OCI-M1 (cell line): Measurements from ENCODE around the gene STUM.
"Not testable (repeated sequence)": the region's sequence is repeated elsewhere in the genome, so short reads cannot be mapped to it uniquely, and the experiment has no call there.

Experiments used
- DNase-seq: peaks from one replicate; lab custom pipeline; 2025; lab: John Stamatoyannopoulos, UW

The STUM gene, protein sequence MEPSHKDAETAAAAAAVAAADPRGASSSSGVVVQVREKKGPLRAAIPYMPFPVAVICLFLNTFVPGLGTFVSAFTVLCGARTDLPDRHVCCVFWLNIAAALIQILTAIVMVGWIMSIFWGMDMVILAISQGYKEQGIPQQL

DNA sequence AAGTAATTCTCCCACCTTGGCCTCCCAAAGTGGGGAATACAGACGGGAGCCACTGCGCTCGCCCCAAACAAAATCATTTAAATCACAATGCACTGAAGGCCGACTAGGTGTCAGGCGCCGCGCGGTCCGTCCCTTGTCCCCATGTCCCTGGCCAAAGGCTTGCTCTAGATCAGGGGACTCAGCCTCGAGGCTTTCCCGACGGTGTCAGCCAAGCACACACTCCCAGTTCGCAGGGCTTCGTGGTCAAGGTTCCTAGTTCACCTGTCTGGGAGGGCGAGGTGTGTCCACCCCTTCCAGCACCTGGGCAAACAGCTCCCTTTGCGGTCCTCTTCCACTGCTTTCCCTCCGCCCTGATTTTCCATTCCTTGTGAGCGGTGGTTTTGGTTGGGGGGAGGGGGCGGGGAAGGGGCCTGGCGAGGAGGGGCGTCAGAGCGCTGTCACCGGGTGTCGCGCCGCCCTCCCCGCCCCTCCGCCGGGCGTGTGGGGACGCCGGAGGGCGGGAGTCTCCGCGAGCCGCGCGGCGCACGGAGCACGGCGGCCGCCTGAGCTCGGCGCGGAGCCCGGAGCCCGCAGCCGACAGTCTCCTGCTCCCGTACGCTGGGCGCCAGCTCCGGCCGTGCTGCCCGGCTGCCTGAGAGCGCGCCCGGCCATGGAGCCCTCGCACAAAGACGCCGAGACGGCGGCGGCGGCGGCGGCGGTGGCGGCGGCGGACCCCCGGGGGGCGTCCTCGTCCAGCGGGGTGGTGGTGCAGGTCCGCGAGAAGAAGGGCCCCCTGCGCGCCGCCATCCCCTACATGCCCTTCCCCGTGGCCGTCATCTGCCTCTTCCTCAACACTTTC lies at the start of gene STUM:
TSS of gene STUM (plus strand) at position 509 of the 838 bp plus-strand sequence. CDS start at position 650, 141 bp downstream.
- no peak for DNase-seq

- not testable (repeated sequence) for DNase-seq
Observed at GRCh38 chr1:226499699-226500098, 48.9 kb upstream of the STUM start.

DNA sequence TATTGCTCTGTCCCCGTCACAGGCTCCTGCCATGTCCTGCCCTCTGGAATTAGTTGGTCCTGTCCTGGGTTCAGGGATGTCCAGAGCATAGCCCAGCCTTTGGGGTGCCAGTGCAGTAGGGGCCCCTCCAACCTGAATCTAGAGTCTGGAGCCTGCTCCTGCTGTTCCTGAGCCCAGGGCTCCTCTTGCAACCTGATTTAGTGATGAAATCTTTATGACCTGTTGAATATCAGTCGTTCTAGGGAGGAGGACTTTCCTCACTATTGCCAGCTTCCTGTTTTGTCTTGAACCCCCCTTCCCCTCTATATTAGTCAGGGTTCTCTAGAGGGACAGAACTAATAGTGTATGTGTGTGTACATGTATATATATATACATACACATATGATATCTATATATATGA lies 42.5 kb upstream of the STUM start:
- no peak for DNase-seq

- no peak for DNase-seq
Observed at GRCh38 chr1:226506921-226507320, 41.6 kb upstream of the STUM start.

DNA sequence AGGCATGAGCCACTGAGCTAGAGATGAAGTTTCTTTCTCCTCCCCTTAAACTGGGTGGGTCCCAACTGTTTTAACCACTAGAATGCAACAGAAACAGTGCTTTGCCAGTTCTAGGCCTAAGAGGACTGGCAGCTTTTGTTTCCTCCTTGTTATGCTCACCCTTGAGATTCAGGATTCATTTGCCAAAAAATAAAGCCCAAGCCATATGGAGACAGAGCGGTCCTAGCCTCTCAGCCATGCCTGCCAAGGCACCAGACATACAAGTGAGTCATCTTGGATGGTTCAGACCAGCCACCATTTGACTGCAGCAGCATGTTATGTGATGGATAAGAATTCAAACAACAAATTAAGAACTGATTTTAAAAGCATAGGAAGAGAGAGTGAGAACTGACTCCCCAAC lies 38.1 kb upstream of the STUM start:
- no peak for DNase-seq

DNA sequence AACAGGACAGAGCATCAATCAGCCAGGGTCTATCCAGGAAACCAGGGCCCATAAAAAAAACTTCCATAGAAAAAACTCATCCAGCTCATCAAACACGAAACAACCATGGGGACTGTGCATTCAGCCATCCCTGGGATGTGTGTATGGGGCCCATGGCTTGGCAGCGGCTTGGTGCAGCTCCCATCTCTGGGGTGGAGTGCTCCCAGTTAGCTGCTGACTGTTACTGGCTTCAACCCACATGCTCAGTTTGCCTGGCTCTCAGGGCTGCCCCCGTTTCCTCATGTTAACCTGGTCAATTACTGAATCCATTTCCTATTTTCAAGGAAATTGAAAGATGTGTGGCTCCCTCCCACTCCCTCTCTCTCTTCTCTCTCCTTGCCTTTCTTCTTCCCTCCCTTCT lies 37.3 kb upstream of the STUM start:
- no peak for DNase-seq

DNA sequence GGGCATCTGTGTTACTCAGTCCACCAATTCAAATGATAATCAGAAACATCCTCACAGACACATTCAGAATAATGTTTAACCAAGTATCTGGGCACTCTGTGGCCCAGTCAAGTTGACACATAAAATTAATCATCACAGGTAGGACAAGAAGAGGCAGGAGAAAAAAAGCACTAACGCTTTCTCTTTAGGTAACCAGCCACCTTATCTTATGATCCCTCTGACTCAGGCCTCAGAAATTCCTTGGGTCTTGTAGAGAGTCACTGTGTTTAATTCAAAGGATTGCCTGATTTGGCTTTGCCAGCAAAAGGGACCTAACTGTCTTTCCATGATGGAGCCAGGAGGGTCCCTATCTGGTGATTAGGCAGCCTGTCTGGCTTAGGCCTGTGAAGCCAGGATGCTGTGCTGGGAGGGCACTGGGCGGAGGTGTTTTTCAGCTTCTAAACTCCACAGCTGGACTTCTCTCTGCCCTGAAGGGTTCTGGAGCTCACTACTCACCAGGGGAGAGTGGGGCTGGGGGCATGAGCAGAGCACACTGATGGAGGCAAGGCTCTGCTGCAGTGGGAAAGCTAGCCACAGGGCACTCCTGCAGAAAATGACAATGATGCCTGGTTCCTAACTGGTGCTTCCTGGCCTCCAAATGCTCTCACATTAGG lies 36.4 kb upstream of the STUM start:
- DNase-seq, result no peak

DNA sequence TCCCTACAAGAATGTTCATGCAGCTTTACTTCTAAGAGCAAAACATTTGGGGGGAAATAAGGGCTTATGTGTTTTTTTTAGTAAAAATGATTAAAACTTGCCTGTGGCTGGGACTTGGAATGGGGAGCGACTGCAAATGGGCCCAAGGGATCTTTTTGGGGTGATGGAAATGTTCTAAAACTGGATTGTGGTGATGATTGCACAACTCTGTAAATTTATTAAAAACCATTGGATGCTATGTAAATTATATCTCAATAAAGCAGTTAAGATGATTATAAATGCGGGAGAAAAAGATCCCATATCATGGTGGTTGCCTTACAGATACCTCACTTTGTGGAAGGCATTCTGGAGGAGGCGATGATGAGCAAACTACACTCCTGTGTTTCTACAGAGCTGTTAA lies 30.2 kb upstream of the STUM start:
- no peak for DNase-seq

DNA sequence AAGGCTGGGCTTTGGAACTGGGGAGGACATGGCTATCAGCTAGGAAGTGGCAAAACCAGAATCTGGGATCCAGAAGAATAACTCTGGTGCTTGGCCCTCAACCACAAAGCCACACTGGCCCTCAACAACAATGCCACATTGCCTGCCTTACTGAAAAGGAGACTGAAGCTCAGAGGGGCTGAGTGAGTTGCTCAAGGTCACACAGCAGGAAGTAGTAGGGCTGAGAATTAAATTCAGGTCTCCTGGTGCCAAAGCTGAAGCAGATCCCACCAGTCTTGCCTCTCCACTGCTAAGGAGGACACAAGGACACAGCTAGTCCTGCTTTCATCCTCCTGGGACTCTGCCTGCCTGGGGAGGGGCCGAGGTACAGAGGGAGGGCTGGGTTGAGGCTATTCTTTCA lies 29.4 kb upstream of the STUM start:
- no peak for DNase-seq

DNA sequence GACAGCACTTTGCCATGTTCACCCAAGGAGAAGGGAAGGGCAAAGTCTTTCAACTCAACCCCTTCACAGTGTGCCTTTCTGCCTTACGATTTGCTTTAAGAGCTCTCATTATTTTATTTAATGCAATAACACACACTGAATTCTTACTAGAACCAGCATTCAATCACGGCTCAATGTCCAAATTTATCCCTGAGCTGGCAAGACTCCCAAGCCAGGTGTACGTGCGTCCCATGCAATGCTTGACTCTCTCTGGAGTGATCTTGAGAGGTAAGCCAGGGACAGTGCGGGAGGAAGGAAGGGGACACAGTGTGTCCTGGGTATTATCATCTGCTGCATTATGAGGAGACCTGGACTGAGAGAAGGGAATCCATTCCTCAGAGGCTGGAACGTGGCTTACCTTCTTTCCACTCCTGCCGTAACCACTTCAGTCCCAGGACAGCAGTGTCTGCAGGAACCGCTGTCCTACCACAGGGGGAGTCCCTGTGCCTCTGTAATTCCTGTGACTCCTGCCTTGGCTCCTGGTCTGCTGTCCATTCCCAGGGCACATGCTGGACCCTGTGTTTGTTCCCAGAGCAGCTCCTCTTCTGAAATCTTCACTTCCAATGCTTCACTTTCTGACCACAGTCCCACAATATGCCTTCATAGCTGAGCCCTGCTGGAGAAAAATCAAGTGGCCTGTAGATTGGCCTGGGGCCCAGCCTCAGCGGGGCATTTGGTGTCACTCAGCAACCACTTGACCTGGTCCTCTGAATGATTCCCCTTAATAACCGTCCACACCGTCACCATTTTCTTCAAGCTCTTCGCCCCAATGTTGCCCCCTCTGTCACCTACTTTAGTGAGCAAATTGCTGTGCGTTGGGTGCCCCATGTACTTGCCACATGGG lies 28.6 kb upstream of the STUM start:
- no peak for DNase-seq

- DNase-seq, result no peak
Observed at GRCh38 chr1:226520640-226521355, 27.8 kb upstream of the STUM start.

- DNase-seq, result no peak
Observed at GRCh38 chr1:226523646-226524406, 24.7 kb upstream of the STUM start.

DNA sequence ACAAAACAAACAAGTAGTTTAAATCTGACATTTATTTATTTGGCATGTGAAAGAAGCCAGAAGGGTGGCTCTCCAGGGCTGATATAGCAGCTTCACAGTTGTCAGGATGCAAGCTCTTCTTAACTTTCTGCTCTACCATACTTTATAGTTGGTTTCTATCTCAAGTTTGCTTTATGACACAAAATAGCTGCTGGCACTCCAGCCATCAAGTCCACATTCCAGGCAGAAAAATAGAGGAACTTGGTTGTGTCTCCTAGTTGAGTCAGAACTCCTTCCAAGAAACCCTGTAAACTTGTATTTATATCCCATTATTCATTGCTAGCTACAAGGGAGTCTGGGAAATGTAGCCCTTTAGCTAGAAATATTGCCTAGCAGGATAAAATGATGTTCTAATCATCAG lies 24.0 kb upstream of the STUM start:
- DNase-seq, result no peak

GRCh38 chr1:226525750-226526149 lies 22.8 kb upstream of the STUM start:
- DNase-seq, result no peak

- DNase-seq, result no peak
Observed at GRCh38 chr1:226526801-226527595, 21.6 kb upstream of the STUM start.

GRCh38 chr1:226529891-226530290 lies 18.7 kb upstream of the STUM start:
- no peak for DNase-seq

GRCh38 chr1:226530591-226530990 lies 18.0 kb upstream of the STUM start:
- no peak for DNase-seq

GRCh38 chr1:226531360-226532093 lies 17.0 kb upstream of the STUM start:
- no peak for DNase-seq

DNA sequence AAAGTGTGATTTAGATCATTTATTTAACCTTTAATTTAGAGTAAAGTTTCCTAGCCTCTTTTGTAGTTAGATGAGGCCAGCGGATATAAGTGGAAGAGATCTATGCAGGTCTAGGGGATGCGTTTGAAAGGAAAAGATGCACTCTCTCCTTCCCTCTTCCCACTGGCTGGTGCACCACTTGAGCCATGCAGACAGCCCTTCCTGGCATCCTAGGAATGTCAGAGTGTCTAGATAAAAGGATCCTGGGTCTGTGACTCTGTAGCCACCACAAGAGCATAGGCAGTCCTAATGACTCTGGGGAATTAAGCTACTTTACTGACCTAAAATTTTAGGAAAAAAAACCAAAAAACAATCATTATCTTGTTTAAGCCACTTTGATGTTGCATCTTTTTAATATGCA lies 16.0 kb upstream of the STUM start:
- DNase-seq, result no peak
